Amniotic stem cell (primary cell): ENCODE results near the gene CEP112.
"Not testable (repeated sequence)": the region's sequence is repeated elsewhere in the genome, so short reads cannot be mapped to it uniquely, and the experiment has no call there.

ENCODE experiments used
- DNase-seq: peaks from one replicate; lab custom pipeline; 2025; lab: John Stamatoyannopoulos, UW

CEP112 gene

GRCh38 chr17:65826577-65826976, 365.4 kb downstream of the CEP112 start:
- not testable (repeated sequence) for DNase-seq

- DNase-seq = no peak
Measured at GRCh38 chr17:65824901-65825300, 367.0 kb downstream of the CEP112 start.

DNA sequence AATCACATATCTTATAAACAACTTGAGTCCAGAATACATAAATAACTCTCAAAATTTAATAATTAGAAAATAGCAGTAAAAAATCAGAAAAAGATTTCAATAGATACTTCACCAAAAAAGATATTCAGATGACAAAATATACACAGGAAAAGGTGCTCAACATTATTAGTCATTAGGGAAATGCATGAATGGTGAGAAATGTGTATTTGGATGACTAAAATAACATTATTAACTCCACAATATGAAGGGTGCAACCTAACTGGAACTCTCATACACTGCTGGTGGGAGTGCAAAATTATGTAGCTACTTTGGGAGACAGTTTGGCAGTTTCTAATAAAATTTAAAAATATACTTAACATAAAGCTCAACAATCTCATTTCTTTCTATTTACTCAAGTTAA, 368.2 kb downstream of the CEP112 start:
- DNase-seq = no peak

DNA sequence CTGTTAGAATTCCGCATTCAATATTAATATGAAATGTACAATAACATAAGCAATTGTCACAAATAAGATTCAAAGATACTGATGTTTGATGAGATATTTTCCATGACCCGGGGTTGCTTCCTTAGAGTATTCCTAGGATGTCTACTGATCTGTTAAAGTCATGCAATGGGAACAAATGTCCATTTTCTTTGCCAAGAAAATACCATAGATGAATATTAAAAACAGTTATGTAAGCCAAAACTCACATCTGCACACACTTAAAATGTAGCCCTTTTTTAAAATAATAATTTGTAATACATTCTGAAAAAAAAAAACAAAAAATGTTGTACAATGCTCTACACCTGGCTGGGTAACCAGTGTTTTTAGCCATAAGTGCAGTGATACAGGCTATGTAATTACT, 371.1 kb downstream of the CEP112 start:
- no peak for DNase-seq

DNA sequence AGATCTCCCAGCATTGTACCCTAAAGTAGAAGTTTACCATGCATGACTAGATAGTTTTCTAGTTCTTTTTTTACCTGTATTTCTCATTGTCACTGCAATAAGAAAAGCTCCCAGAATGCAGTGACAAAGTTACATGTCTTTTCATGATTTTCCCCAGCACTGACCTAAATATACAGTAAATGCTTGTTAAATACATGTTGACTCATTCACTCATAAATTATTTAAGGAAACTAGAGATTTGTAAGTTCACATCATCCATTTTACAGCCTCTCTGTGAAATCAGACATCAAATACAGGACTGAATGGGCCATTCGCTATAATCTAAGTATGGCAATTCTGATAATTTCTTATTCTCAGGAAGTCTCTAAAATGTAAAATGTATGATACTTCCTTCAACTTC, 371.6 kb downstream of the CEP112 start:
- no peak for DNase-seq

- no peak for DNase-seq
Measured at GRCh38 chr17:65819810-65820209, 372.1 kb downstream of the CEP112 start.

DNA sequence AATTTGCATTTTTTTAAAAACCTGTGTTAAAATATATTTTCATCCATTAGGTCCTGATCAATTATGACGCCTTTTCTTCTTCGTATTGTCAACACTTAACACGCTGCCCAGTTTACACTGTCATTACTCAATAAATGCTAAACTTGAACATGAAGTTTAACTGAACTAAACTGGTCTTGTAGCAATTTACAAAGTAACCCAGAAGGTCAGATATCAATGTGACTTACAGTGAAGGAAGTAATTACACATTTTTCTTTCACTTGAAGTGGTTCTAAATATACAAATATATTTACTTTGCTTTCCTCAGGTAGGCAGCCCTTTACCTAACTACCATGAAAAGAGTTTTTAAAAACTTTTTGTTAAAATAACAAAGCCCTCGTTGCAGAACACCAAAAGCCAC, 374.0 kb downstream of the CEP112 start:
- no peak for DNase-seq

DNA sequence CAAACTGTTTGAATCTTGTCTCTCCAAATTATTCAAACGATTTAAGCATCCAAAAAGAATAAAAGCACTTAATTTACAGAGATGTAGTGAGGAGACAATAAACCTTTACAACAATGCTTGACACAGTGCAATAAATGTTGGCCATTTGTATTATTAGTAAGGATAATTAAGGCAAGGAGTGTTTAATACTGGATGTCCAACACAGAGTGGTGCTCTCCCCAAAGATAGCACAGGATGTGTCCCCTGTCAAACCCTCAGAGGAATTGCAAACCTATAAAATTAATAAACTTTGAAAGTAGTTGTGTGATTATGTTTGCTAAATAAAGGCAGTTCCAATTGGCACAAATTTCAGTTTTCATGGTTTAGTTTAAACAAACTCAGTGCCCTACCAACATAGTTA, 377.5 kb downstream of the CEP112 start:
- no peak for DNase-seq

- no peak for DNase-seq
Measured at GRCh38 chr17:65813306-65813705, 378.6 kb downstream of the CEP112 start.

DNA sequence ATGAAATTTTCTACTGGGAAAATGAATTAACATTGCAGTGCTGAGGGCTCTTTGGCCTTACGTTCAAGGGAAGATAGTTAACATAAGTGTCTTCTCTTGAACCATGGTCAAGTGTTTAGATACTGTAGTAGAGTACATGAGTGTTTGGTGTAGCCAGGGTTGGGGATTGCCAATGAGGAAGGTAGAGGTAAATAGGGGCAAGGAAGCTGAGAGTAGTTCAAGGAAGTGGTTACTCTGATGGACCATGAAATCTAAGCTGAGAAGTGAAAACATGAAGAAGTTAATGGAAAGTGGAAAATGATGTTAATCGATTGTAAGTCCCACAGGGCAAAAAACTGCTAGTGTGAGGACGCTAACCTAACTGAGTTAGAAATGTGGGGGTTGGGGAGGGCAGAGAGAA, 380.9 kb downstream of the CEP112 start:
- no peak for DNase-seq

DNA sequence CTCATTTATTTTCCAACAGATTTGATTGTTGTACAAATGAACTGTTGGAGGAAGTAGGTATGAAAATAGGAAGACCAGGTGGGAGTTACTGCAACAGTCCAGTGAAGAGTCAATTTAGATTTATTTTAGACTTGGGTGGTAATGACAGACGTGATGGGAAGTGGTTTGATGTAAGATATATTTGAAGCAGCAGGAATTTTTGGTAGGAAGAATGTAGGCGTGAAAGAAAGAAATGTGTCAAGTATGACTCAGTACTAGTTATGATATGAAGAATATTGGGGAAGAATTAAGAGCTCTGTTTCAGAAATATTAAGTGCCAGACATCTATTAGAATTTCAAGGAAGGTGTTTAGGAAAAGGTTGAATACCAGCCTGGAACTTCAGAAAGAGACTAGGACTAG, 382.6 kb downstream of the CEP112 start:
- no peak for DNase-seq

DNA sequence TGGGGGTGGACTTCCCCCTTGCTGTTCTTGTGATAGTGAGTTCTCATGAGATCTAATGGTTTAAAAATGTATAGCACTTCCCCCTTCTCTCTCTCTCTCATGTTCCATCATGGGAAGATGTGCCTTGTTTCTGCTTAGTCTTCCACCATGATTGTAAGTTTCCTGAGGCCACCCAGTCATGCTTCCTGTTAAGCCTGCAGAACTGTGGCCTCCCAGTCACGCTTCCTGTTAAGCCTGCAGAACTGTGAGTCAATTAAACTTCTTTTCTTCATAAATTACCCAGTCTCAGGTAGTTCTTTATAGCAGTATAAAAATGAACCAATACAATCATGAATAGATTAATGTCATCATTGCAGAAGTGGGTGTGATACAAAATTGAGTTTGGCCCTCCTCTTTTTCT, 383.4 kb downstream of the CEP112 start:
- not testable (repeated sequence) for DNase-seq

- no peak for DNase-seq
Measured at GRCh38 chr17:65807361-65807760, 384.6 kb downstream of the CEP112 start.

- no peak for DNase-seq
Measured at GRCh38 chr17:65801513-65801912, 390.4 kb downstream of the CEP112 start.

GRCh38 chr17:65800655-65801054, 391.3 kb downstream of the CEP112 start:
- no peak for DNase-seq

DNA sequence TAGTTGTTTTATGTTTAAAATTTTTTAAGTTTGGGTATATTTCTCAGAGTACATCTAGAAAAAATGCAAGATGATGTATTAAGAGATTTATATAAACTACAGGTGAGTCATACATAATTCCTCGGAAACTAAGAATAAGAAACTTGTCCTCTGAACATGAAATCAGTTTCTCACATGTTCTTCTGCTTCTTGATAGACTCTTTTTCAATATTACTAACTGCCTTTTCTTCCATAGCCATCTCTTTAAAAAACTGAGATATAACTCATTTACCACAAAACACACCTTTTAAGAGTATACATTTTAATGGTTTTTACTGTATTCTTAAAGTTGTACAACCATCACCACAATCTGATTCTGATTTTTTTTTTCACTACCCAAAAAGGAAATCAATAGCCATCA, 392.1 kb downstream of the CEP112 start:
- no peak for DNase-seq

DNA sequence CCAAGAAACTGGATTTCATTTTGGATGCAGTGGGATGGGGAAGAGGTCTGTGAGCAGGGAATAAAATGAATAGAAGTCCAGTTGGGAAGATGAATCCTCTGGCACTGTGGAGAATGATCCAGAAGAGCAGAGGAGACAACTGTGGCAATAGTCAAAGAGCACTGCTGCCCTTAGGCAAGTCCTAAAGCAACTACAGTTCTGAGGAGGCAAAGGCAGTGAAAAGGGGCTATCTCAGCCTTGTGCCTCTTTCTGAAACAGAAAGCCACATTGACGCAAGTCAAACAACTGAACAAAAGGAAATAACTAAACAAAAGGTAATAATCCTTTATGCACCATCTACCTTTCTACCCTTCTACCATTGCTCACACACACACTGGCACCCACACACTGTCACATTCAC, 392.5 kb downstream of the CEP112 start:
- DNase-seq = no peak

- no peak for DNase-seq
Measured at GRCh38 chr17:65797809-65798208, 394.1 kb downstream of the CEP112 start.

DNA sequence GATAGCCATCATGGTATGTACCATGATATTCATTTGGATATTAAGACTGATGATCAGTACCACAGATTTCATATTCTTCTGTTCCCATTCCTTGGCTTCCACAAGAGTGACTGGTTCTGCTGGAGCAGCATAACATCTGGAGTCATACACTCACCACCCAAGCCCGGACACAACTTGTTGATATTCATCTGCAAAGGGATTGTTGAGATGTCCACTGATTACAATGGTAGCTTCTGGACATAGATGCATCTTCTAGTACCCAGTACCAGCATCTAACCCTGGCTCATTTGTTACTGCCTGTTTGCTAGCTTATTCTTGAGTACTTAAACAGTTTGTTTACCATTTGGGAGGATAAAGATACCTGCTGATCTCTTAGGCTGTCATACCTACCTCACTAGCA, 394.8 kb downstream of the CEP112 start:
- DNase-seq = no peak

- DNase-seq = no peak
Measured at GRCh38 chr17:65794572-65794971, 397.4 kb downstream of the CEP112 start.

DNA sequence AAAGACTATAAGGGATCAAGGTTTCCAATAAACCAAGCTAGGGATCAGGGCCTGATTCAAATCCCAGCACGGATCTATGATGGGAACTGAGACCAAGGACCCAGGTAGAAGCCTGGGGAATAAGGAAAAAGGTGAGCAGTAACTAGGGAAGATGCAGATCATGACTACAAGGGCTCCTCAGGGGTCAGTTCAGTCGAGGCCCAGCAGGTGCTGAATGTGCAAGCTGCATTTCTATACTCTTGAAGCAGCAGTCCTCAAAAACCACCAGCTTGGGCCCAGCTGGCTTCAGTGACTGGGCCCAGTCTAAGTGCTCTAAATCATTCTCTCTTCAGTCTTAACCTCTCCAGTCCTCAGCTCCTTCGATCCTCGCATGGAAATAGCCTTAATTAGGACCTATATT, 401.7 kb downstream of the CEP112 start:
- DNase-seq = no peak

- DNase-seq = no peak
Measured at GRCh38 chr17:65787503-65787902, 404.4 kb downstream of the CEP112 start.

GRCh38 chr17:65786479-65786878, 405.5 kb downstream of the CEP112 start:
- no peak for DNase-seq

- peak; percentile 80 for DNase-seq
Measured at GRCh38 chr17:65785109-65785508, 406.8 kb downstream of the CEP112 start.

DNA sequence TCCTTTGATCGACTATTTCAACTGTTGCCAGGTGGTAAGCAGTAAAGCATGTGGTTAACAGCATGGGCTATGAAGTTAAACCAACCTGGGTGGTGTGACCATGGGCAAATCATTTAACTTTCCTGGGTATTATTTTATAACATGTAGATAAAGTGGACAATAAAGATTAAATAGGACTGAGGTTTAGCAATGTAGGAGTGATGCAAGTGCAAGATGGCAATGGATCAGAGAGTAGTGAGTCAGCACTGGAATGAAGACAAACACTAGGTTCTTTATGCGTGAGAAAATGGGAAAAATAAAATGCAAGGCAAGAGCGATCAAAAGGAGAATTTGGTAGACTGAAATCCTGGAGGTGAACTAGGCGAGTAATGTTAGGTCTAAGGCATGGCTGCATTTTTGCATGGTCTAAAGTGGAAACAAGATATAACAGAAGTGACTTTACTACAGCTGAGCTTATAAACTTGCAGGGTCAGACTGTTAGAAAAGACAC, 408.0 kb downstream of the CEP112 start:
- peak; percentile 47 for DNase-seq
